Suprapubic skin (tissue), 4 donors: ENCODE measurements around the gene COX10. TPM values are rescaled to one million over a fixed set of nuclear protein-coding genes. Genes with fewer than 3 reads are reported as not detected.
"Not testable (repeated sequence)": the region's sequence is repeated elsewhere in the genome, so short reads cannot be mapped to it uniquely, and the experiment has no call there.

Experiments used
- DNase-seq, 2 donors: peaks; one replicate each; pipeline ENCODE4 v3.0.0-alpha.2; 2019; ENCODE audit warnings: low spot score in 2 of 2
- H3K27ac ChIP-seq: fragments of 200-600 bp; sonication (generic); one replicate; pipeline ENCODE4 v1.5.1; 2019
- H3K27me3 ChIP-seq: fragments of 200-600 bp; sonication (generic); one replicate; pipeline ENCODE4 v1.5.1; 2019
- H3K36me3 ChIP-seq: fragments of 200-600 bp; sonication (generic); one replicate; pipeline ENCODE4 v1.5.1; 2019
- H3K4me1 ChIP-seq: fragments of 200-600 bp; sonication (generic); one replicate; pipeline ENCODE4 v1.5.1; 2019
- H3K4me3 ChIP-seq: fragments of 200-600 bp; sonication (generic); one replicate; pipeline ENCODE4 v1.5.1; 2019; ENCODE audit warnings: mild to moderate bottlenecking
- H3K9me3 ChIP-seq: fragments of 200-600 bp; sonication (generic); one replicate; pipeline ENCODE4 v1.5.1; 2019
- CTCF ChIP-seq, 2 donors: fragments of 200-600 bp in 1 of 2; fragments of 450-650 bp in 1 of 2; sonication (generic) in 1 of 2; IDR thresholded peaks; one replicate each; pipeline ENCODE4 v1.5.1; 2016 to 2019; ENCODE audit warnings: antibody characterized with exemption in 2 of 2, mild to moderate bottlenecking in 1 of 2, moderate library complexity in 1 of 2
- EP300 ChIP-seq: sonication (generic); formaldehyde crosslinking; IDR thresholded peaks from one replicate; pipeline ENCODE4 v1.6.1; 2017; ENCODE audit warnings: antibody characterized with exemption
- POLR2A ChIP-seq, 2 donors: fragments of 450-650 bp; IDR thresholded peaks; one replicate each; pipeline ENCODE4 v1.6.1; 2017; ENCODE audit warnings: antibody characterized with exemption in 2 of 2, mild to moderate bottlenecking in 2 of 2, moderate library complexity in 2 of 2
- POLR2AphosphoS5 ChIP-seq, 3 donors: sonication (generic); formaldehyde crosslinking; IDR thresholded peaks; one replicate each; pipeline ENCODE4 v1.6.1; 2017; ENCODE audit warnings: antibody characterized with exemption in 3 of 3
- WGBS: methylation state at CpG from one replicate; pipeline ENCODE4 v1.1.5; 2018; 5-methylcytosine and 5-hydroxymethylcytosine counted together
- total RNA-seq, 4 donors: library from RNA; depleted of rRNA; stranded (reverse); fragments of >200 nt; gene quantifications; one replicate each; pipeline ENCODE4 v1.1.0, GENCODE V29; 2016

The COX10 gene
- total RNA-seq, 4 donors from 2014 or later = 26.5 to 35.9 (median 32.1) TPM

GRCh38 chr17:14182084-14182483 lies 112.8 kb downstream of the COX10 start:
- H3K4me3 ChIP-seq, H3K27ac ChIP-seq: not testable (repeated sequence)
- WGBS = 94% methylated on average over 6 of the region's 6 CpGs

GRCh38 chr17:14184536-14184935 lies 115.2 kb downstream of the COX10 start:
- not testable (repeated sequence) for H3K4me1 ChIP-seq, H3K36me3 ChIP-seq, H3K27me3 ChIP-seq, DNase-seq, H3K4me3 ChIP-seq, H3K27ac ChIP-seq, H3K9me3 ChIP-seq
- WGBS = 81% methylated on average over 5 of the region's 5 CpGs

More at GRCh38 chr17:14182084-14182483, 112.8 kb downstream of the COX10 start:
- H3K27me3 ChIP-seq, DNase-seq, H3K36me3 ChIP-seq, H3K9me3 ChIP-seq, H3K4me1 ChIP-seq: not testable (repeated sequence)

GRCh38 chr17:14186443-14186842 lies 117.1 kb downstream of the COX10 start:
- WGBS = 100% methylated on average over 1 of the region's 4 CpGs
- not testable (repeated sequence) for DNase-seq, H3K4me1 ChIP-seq

GRCh38 chr17:14190774-14191173 lies 121.5 kb downstream of the COX10 start:
- 80% methylated on average over 1 of the region's 1 CpG for WGBS
- not testable (repeated sequence) for H3K36me3 ChIP-seq, DNase-seq, H3K4me1 ChIP-seq, H3K4me3 ChIP-seq, H3K27ac ChIP-seq, H3K27me3 ChIP-seq, H3K9me3 ChIP-seq

More at GRCh38 chr17:14186443-14186842, 117.1 kb downstream of the COX10 start:
- not testable (repeated sequence) for H3K27ac ChIP-seq, H3K36me3 ChIP-seq, H3K27me3 ChIP-seq, H3K4me3 ChIP-seq, H3K9me3 ChIP-seq

GRCh38 chr17:14191469-14191868 lies 122.2 kb downstream of the COX10 start:
- DNase-seq, H3K4me1 ChIP-seq, H3K36me3 ChIP-seq, H3K9me3 ChIP-seq, H3K4me3 ChIP-seq, H3K27ac ChIP-seq, H3K27me3 ChIP-seq: not testable (repeated sequence)

- not testable (repeated sequence) for DNase-seq, H3K27me3 ChIP-seq, H3K9me3 ChIP-seq, H3K4me1 ChIP-seq, H3K36me3 ChIP-seq, H3K27ac ChIP-seq, H3K4me3 ChIP-seq
- 71% methylated on average over 4 of the region's 11 CpGs for WGBS
Observed at GRCh38 chr17:14192039-14192438, 122.7 kb downstream of the COX10 start.

GRCh38 chr17:14192636-14193344 lies 123.5 kb downstream of the COX10 start:
- not testable (repeated sequence) for H3K36me3 ChIP-seq, H3K27ac ChIP-seq, H3K9me3 ChIP-seq, DNase-seq, H3K4me1 ChIP-seq, H3K27me3 ChIP-seq, H3K4me3 ChIP-seq
- WGBS = 75% methylated on average over 13 of the region's 13 CpGs

GRCh38 chr17:14196377-14196997 lies 127.2 kb downstream of the COX10 start:
- no peak for DNase-seq
- TF ChIP-seq CTCF (IDR thresholded peaks at IDR 0.05) = no peak
- no peak for TF ChIP-seq EP300
- H3K27ac ChIP-seq = no peak overlapping the region
- WGBS = 82% methylated on average over 4 of the region's 4 CpGs
- peaks cover 17% of the 10 kb centered on the region for H3K4me1 ChIP-seq
- H3K36me3 ChIP-seq = peaks cover 7% of the 10 kb centered on the region
- H3K27me3 ChIP-seq = no peaks in the 10 kb centered on the region
- no peak overlapping the region for H3K4me3 ChIP-seq
- H3K9me3 ChIP-seq = no peaks in the 10 kb centered on the region

GRCh38 chr17:14197057-14197456 lies 127.8 kb downstream of the COX10 start:
- Histone ChIP-seq H3K27ac (no peak overlapping the region), H3K4me1 (peaks cover 22% of the 10 kb centered on the region)
- WGBS = 86% methylated on average over 2 of the region's 2 CpGs

More at GRCh38 chr17:14197057-14197456, 127.8 kb downstream of the COX10 start:
- Histone ChIP-seq H3K36me3 (peaks cover 7% of the 10 kb centered on the region), H3K4me3 (no peak overlapping the region), H3K9me3 (no peaks in the 10 kb centered on the region), H3K27me3 (no peaks in the 10 kb centered on the region)
- no peak for TF ChIP-seq CTCF (IDR thresholded peaks at IDR 0.05)
- TF ChIP-seq EP300 = no peak
- no peak for TF ChIP-seq POLR2AphosphoS5 (IDR thresholded peaks at IDR 0.05)
- no peak for TF ChIP-seq POLR2A (IDR thresholded peaks at IDR 0.05)
- DNase-seq = no peak
